ENCODE results near the gene ATP10B. TPM values are rescaled to one million over a fixed set of nuclear protein-coding genes. Genes with fewer than 3 reads are reported as not detected.

Gene ATP10B
- total RNA-seq, 1 experiment from 2014 or later: not detected

DNA sequence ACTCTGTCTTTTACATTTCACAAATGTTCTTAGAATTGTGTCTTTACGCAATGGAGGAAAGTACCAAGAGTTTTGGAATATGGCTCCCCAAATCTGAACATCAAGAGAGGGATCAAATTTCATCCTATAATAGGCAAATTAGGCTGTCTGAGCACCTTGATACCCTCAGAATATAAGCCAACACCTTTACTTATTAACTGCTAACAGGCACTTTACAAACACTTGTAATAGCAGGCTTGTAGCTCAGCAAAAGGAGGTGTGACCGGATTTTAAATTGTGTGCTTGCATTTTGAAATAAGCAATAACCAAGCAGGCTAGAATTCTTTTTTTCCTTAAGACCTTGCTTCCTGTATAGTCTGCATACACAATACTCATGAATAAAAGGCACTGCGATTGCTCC, 92.0 kb downstream of the ATP10B start:
- ChIA-PET CTCF (no interaction called here), POLR2A (no interaction called here)
- H3K4me1 ChIP-seq (ENCODE audit: control insufficient read depth, insufficient read depth, low read length): no peaks in the 10 kb centered on the region
- ATAC-seq (no peak), DNase-seq (ENCODE audit: low read depth, low spot score) (no peak)
- no TSS peak for BruUV-seq (replicated peaks)
- no peak for TF ChIP-seq SIN3A (IDR thresholded peaks at IDR 0.05; ENCODE audit: borderline replicate concordance, insufficient read depth, low read depth, low read length)
- TF ChIP-seq, protein P1, sequence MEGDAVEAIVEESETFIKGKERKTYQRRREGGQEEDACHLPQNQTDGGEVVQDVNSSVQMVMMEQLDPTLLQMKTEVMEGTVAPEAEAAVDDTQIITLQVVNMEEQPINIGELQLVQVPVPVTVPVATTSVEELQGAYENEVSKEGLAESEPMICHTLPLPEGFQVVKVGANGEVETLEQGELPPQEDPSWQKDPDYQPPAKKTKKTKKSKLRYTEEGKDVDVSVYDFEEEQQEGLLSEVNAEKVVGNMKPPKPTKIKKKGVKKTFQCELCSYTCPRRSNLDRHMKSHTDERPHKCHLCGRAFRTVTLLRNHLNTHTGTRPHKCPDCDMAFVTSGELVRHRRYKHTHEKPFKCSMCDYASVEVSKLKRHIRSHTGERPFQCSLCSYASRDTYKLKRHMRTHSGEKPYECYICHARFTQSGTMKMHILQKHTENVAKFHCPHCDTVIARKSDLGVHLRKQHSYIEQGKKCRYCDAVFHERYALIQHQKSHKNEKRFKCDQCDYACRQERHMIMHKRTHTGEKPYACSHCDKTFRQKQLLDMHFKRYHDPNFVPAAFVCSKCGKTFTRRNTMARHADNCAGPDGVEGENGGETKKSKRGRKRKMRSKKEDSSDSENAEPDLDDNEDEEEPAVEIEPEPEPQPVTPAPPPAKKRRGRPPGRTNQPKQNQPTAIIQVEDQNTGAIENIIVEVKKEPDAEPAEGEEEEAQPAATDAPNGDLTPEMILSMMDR (IDR thresholded peaks at IDR 0.05): no peak
- TF ChIP-seq, protein P2, sequence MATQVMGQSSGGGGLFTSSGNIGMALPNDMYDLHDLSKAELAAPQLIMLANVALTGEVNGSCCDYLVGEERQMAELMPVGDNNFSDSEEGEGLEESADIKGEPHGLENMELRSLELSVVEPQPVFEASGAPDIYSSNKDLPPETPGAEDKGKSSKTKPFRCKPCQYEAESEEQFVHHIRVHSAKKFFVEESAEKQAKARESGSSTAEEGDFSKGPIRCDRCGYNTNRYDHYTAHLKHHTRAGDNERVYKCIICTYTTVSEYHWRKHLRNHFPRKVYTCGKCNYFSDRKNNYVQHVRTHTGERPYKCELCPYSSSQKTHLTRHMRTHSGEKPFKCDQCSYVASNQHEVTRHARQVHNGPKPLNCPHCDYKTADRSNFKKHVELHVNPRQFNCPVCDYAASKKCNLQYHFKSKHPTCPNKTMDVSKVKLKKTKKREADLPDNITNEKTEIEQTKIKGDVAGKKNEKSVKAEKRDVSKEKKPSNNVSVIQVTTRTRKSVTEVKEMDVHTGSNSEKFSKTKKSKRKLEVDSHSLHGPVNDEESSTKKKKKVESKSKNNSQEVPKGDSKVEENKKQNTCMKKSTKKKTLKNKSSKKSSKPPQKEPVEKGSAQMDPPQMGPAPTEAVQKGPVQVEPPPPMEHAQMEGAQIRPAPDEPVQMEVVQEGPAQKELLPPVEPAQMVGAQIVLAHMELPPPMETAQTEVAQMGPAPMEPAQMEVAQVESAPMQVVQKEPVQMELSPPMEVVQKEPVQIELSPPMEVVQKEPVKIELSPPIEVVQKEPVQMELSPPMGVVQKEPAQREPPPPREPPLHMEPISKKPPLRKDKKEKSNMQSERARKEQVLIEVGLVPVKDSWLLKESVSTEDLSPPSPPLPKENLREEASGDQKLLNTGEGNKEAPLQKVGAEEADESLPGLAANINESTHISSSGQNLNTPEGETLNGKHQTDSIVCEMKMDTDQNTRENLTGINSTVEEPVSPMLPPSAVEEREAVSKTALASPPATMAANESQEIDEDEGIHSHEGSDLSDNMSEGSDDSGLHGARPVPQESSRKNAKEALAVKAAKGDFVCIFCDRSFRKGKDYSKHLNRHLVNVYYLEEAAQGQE (IDR thresholded peaks at IDR 0.05; ENCODE audit: insufficient read depth in 1 of 2, low read depth in 2 of 2, low read length in 1 of 2): no peak
- in situ Hi-C loops (cut with HindIII; ENCODE audit: low pct_unique_long_range_greater_than_20kb, low sequenced_read_pairs): no loop called here
- no peak overlapping the region for H3K4me3 ChIP-seq (ENCODE audit: low read depth in 2 of 2, low read length in 2 of 2)
- H3K27me3 ChIP-seq (ENCODE audit: control insufficient read depth, insufficient read depth, low read length): no peaks in the 10 kb centered on the region
- H3K9me3 ChIP-seq (ENCODE audit: control insufficient read depth, insufficient read depth, low read depth, low read length): no peaks in the 10 kb centered on the region
- intact Hi-C loops (cut with micrococcal nuclease; ENCODE audit: unreplicated experiment): no loop called here
- H3K27ac ChIP-seq (ENCODE audit: low read length): no peak overlapping the region
- H3K36me3 ChIP-seq (ENCODE audit: control insufficient read depth, insufficient read depth, low read length): no peaks in the 10 kb centered on the region

DNA sequence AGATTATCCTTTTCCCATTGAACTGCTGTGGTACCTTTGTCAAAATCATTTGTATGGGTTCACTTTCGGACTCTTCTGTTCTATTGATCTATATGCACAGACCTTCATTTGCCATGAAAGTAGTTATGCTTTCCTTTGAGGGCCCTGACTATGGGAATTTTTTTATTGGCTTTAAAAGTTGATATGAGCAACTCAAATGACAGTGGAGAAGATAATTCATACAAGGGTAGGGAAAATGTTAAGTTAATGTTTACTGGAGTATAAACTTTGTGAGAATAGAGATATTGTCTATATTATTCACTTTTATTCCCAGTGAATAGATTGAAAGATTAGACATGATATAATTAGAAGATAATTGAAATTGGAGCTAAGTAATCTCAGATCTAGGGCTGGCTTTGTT, 94.8 kb downstream of the ATP10B start:
- DNase-seq (ENCODE audit: low read depth, low spot score) (no peak), ATAC-seq (no peak)
- H3K27me3 ChIP-seq (ENCODE audit: control insufficient read depth, insufficient read depth, low read length): no peaks in the 10 kb centered on the region
- POLR2A ChIA-PET: no interaction called here
- TF ChIP-seq TCF7L2 (IDR thresholded peaks at IDR 0.05; ENCODE audit: low read depth, low read length) (no peak), POLR2AphosphoS5 (IDR thresholded peaks at IDR 0.05; ENCODE audit: low read depth, low read length) (no peak), SIN3A (IDR thresholded peaks at IDR 0.05; ENCODE audit: borderline replicate concordance, insufficient read depth, low read depth, low read length) (no peak)
- TF ChIP-seq, protein P2 (IDR thresholded peaks at IDR 0.05; ENCODE audit: insufficient read depth in 1 of 2, low read depth in 2 of 2, low read length in 1 of 2): no peak
- TF ChIP-seq, protein P1 (IDR thresholded peaks at IDR 0.05): no peak
- no TSS peak for BruUV-seq (replicated peaks)
- intact Hi-C loops (cut with micrococcal nuclease; ENCODE audit: unreplicated experiment): no loop called here
- in situ Hi-C loops (cut with HindIII; ENCODE audit: low pct_unique_long_range_greater_than_20kb, low sequenced_read_pairs): no loop called here
- H3K9me3 ChIP-seq (ENCODE audit: control insufficient read depth, insufficient read depth, low read depth, low read length): no peaks in the 10 kb centered on the region
- H3K27ac ChIP-seq (ENCODE audit: low read length): no peak overlapping the region
- no peaks in the 10 kb centered on the region for H3K4me1 ChIP-seq (ENCODE audit: control insufficient read depth, insufficient read depth, low read length)
- no peaks in the 10 kb centered on the region for H3K36me3 ChIP-seq (ENCODE audit: control insufficient read depth, insufficient read depth, low read length)
- no peak overlapping the region for H3K4me3 ChIP-seq (ENCODE audit: low read depth in 2 of 2, low read length in 2 of 2)
- CTCF ChIA-PET: no interaction called here
